Right cardiac atrium (tissue), 5 donors: ENCODE data around the gene FAM13C. TPM values are rescaled to one million over a fixed set of nuclear protein-coding genes. Genes with fewer than 3 reads are reported as not detected.

Experiments used
- ATAC-seq, 2 donors: fragments of 200-7000 bp; cut with Tn5 transposase; one replicate each; pipeline versions ENCODE4 v1.8.0 to v1.9.1; 2020; ENCODE audit warnings: moderate library complexity in 2 of 2, mild to moderate bottlenecking in 1 of 2
- DNase-seq, 3 donors: peaks; one replicate each; pipeline ENCODE4 v3.0.0-alpha.2; 2020
- H3K27ac ChIP-seq: one replicate; pipeline ENCODE4 v1.5.1; 2013; ENCODE audit warnings: mild to moderate bottlenecking, low read length, control low read depth, moderate library complexity
- H3K27me3 ChIP-seq: one replicate; pipeline ENCODE4 v1.6.1; 2013; ENCODE audit not compliant: control insufficient read depth, insufficient read depth
- H3K4me1 ChIP-seq: one replicate; pipeline ENCODE4 v1.6.1; 2013; ENCODE audit warnings: low read length; ENCODE audit not compliant: control insufficient read depth, insufficient read depth
- H3K4me3 ChIP-seq: one replicate; pipeline ENCODE4 v1.5.1; 2013; ENCODE audit warnings: low read length, control low read depth
- H3K9me3 ChIP-seq: one replicate; pipeline ENCODE4 v1.6.1; 2013; ENCODE audit warnings: low read length; ENCODE audit not compliant: control insufficient read depth
- WGBS: extraction: QIAGEN DNeasy Blood & Tissue Kit; methylation state at CpG from one replicate; pipeline ENCODE4 v1.1.7; 2013; 5-methylcytosine and 5-hydroxymethylcytosine counted together
- intact Hi-C, 4 donors: fragments of 100-400 bp; cut with DNase I; formaldehyde crosslinking; loops; one replicate each; pipeline versions ENCODE4 v1.11.0 to v1.14.0; 2022 to 2023
- polyA plus RNA-seq: library from polyadenylated mRNA; stranded (reverse); fragments of 200-250 nt; gene quantifications from one replicate; pipeline ENCODE4 v1.2.3, GENCODE V29; 2013
- total RNA-seq, 4 donors: library from RNA; stranded (reverse); fragmentation: NEBNext Ultra II Directional; extraction: Animal tissue kit (Norgen Biotek cat#: 25700); gene quantifications; one replicate each; pipeline ENCODE4 v1.2.1, GENCODE V29; 2021
- donor health status: healthy with polysubstance abuse.
- donor health status: DM: no; HTN: yes; CAD: no.
- donor health status: DM: no; HTN: no; CAD: no.
- donor health status: DM: no; HTN: yes; CAD: no; lungs with severe emphysema.
- donor health status: DM: yes; HTN: yes; CAD: no.

The FAM13C gene
- total and polyA plus RNA-seq, 5 donors = 3.2 to 6.8 (median 5.3) TPM

DNA sequence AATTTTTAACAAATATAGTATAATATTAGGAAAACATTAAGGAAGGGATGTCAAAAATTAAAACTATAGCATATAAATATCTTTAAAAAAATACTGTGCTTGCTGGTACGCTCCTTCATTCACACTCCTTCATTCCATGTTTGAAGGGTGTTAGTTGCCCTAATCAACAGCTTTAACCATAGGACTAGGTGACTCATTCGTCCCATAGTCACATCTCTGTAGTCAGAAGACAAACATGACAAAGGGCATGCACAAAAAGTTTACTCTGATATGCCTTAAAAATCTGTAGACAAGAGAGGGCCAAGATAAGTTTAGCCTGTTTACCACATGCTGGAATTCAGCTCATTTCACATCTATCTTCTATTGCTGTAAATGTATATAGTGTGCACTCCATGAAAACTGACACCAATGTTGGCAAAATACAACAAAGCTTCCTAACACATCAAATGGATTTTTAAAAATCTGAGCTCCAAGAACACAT is 646 bp downstream of the FAM13C start:
- Histone ChIP-seq H3K27me3 (no peaks in the 10 kb centered on the region), H3K27ac (peak overlapping the region; percentile 74), H3K9me3 (no peaks in the 10 kb centered on the region), H3K4me3 (peak overlapping the region; percentile 49), H3K4me1 (peaks cover 3% of the 10 kb centered on the region)
- 44% methylated on average over 2 of the region's 2 CpGs for WGBS
- no peak for DNase-seq
- no peak for ATAC-seq
- intact Hi-C loops = no loop called here

DNA sequence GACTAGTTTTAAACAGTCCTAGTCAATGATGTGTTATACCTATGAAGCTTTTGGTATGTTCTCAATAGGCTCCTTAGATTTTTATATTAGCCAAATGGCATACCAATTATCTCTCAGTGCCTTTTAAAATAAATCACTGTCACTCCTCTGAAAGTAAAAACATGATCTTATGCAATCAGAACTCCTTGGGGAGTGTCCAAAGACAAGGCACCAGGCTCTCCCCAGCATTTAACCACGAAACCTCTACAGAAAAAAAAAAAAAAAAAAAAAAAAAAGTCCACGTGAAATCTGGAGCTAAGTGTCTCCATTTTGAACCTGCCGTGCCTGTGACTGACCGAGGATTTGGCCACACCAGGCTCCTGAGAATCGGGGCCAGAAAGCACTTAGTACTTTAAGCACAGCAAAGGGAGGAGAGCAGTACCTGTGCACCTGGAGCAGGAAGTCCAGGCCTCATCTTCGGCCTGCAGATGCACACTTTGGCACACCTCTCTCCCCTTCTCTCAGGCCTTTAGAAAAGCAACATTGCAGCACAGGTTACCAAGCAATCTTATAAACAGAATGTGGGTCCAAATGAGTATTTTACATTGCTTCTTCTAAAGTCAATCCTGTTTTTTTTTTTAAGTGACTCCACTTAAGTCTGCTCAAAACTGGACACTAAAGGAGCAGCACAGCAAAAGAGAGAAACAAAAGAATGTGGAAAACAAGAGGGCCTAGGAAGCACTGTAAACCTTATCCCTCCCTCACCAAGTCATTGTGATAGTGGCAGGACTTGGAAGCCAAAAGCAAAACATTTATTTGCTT is 1.5 kb downstream of the FAM13C start:
- Histone ChIP-seq H3K27me3 (no peaks in the 10 kb centered on the region), H3K4me1 (peaks cover 3% of the 10 kb centered on the region), H3K4me3 (peak overlapping the region; percentile 2), H3K27ac (peak overlapping the region; percentile 20), H3K9me3 (no peaks in the 10 kb centered on the region)
- 52% methylated on average over 6 of the region's 6 CpGs for WGBS
- intact Hi-C loops = no loop called here
- DNase-seq (no peak), ATAC-seq (no peak)

DNA sequence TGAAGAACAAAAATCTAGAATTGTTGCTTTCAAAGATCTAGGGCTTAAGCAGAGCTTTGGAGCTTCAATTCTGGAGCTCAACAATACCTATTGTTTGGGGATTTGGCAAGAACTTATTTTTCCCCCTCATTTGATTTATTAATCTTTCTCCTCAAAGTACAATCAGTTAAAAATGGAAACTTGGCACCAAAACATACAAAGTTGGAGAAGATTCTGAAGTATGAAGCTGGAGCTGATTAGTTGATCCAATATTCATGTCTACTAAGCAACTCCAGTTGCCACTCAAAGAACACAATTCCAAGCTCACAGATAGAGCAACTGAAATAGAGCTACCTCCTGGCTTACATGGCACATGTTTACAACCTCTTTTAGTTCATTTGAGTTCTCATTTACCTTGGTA is 3.8 kb downstream of the FAM13C start:
- intact Hi-C loops = loop anchor here in 1 of 4 donors (10.0 kb wide), 1 partner anchor 114 kb away; no protein-coding TSS in a partner anchor
- H3K4me1 ChIP-seq = peaks cover 3% of the 10 kb centered on the region

DNA sequence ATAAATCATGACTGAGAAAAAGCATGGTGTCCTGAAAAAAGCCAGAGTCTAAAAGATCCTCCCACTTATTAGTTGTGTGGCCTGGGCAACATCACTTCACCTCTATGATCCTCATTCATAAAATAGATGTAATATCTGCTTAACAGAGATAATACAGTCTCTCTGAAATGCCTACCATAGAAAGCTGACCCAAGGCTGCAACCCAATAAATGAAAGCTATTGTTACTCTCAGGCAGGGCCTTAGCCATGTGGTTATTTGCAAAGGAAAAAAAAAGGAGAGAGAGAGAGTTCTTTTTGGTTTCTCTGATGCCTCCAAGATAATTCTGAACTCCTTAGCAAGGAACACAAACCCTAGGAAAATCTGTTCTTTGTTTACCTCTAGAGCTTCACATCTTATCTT is 7.9 kb downstream of the FAM13C start:
- Histone ChIP-seq H3K4me3 (no peak overlapping the region), H3K27ac (no peak overlapping the region), H3K27me3 (no peaks in the 10 kb centered on the region), H3K4me1 (peaks cover 3% of the 10 kb centered on the region), H3K9me3 (no peaks in the 10 kb centered on the region)
- DNase-seq = no peak
- ATAC-seq = no peak
- intact Hi-C loops = loop anchor here in 1 of 4 donors (10.0 kb wide), 1 partner anchor 110 kb away; no protein-coding TSS in a partner anchor

More for the DNA sequence above, 3.8 kb downstream of the FAM13C start:
- H3K4me3 ChIP-seq = no peak overlapping the region
- no peaks in the 10 kb centered on the region for H3K9me3 ChIP-seq
- ATAC-seq (no peak), DNase-seq (no peak)
- no peaks in the 10 kb centered on the region for H3K27me3 ChIP-seq
- H3K27ac ChIP-seq = no peak overlapping the region

DNA sequence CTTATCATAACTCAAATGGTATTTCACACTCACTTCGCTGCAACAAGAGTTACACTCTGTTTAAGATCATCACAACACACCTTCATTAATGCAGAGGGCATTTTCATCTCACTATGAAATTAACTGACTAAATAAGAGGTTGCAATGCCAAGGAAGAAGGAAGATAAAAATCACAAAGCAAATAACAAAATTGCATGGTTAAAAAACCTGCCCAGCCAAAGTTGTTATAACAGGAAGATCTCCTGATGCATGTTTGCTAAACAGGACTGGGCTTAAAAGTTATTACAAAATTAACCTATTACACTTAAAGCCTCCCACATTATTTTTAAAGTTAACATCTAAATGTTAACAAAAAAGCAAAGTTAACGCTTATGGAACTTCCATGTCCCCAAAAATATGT is 11.8 kb downstream of the FAM13C start:
- no peak for DNase-seq
- no peak overlapping the region for H3K27ac ChIP-seq

DNA sequence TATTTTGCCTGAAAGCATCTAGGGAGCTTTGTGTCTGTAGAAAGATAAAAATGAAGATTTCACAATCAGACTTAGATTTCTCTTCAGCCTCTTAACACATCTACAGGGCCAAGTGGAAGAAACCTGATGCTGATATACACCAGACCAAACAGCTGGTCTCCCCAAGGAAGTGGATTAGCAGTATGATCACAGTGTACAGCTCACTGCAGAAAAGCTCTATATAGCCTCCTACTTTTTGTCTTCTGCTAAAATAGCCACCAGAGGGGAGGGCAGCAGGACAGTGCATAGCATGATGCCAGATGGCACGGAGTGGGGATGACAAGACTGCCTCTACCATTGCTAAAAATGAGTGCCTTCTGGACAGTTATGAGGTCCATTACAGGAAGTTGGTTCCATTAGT is 16.0 kb downstream of the FAM13C start:
- no peaks in the 10 kb centered on the region for H3K27me3 ChIP-seq
- no peaks in the 10 kb centered on the region for H3K4me1 ChIP-seq
- intact Hi-C loops = no loop called here
- 79% methylated on average over 1 of the region's 1 CpG for WGBS
- ATAC-seq (peak in 1 of 2 donors; percentile 24), DNase-seq (no peak)
- no peak overlapping the region for H3K4me3 ChIP-seq
- H3K9me3 ChIP-seq = no peaks in the 10 kb centered on the region
- no peak overlapping the region for H3K27ac ChIP-seq

More for the DNA sequence above, 11.8 kb downstream of the FAM13C start:
- no peaks in the 10 kb centered on the region for H3K4me1 ChIP-seq
- H3K27me3 ChIP-seq = no peaks in the 10 kb centered on the region
- 80% methylated on average over 2 of the region's 2 CpGs for WGBS
- intact Hi-C loops = loop anchor here in 1 of 4 donors (10.0 kb wide), 1 partner anchor 106 kb away; no protein-coding TSS in a partner anchor
- ATAC-seq = no peak
- H3K4me3 ChIP-seq = no peak overlapping the region
- no peaks in the 10 kb centered on the region for H3K9me3 ChIP-seq

DNA sequence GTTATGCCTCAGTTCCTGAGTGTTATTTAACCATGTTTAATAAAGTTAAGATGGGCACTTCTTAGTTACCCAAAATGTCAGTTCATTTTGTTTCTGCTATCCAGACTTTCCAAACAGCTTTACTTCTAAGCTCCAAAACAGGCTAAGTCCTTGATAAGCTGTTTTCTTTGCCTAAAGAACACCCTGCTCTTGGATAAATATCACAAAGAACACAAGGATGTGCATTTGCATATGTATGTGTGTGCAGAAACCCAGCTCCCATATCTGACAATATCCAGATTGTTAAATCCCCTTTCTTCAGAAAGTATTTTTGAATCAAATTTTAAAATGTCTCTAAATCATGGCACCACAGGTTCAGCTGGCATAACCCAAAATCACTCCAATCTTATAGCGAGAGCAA is 19.6 kb downstream of the FAM13C start:
- intact Hi-C loops = no loop called here
- WGBS = 99% methylated on average over 1 of the region's 1 CpG
- Histone ChIP-seq H3K27ac (no peak overlapping the region), H3K4me1 (no peaks in the 10 kb centered on the region), H3K9me3 (no peaks in the 10 kb centered on the region), H3K4me3 (no peak overlapping the region), H3K27me3 (no peaks in the 10 kb centered on the region)
- ATAC-seq = no peak
- no peak for DNase-seq

DNA sequence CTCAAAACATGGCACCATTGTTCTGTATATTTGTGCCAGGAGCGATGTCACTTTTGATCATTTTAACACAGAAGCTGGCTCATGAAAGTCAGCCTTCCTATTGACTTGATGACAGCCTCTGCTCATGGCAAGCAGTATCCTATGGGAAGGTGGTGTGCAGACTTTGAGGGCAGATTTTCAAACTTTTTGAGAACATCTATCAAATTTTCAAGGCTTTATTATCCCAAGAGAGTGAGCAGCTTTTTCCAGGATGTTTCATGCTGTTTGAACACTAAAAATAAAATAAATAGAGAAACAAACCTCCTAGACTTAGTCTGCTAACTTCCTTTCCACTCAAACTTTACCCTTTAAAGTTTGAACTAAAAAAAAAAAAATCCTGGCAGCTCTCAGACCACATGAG is 20.3 kb downstream of the FAM13C start:
- intact Hi-C loops = no loop called here
- H3K27me3 ChIP-seq = no peaks in the 10 kb centered on the region
- no peak overlapping the region for H3K4me3 ChIP-seq
- H3K4me1 ChIP-seq = peaks cover 4% of the 10 kb centered on the region
- H3K27ac ChIP-seq = no peak overlapping the region
- peak in 1 of 2 donors; percentile 45 for ATAC-seq
- no peak for DNase-seq
- WGBS = 90% methylated on average over 1 of the region's 1 CpG
- H3K9me3 ChIP-seq = no peaks in the 10 kb centered on the region

DNA sequence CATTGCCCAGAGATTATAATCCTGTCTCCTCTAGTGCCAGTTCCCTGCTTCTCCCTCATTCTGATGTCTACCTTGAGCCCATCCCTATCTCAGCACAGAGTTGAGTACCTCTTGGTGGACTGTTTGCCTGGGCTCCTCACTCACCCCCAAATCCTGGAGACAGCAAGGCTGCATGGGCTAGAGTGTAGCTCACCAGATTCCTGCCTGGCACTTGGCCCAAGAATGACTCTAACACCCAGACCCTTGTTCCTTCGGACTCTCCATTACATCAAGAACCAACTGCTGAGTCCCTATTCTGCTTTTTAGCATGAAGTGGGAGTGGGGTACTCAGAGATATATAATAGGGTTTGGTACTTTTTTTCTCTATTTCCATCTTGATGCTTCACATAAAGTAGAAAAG is 22.1 kb downstream of the FAM13C start:
- H3K4me1 ChIP-seq = peaks cover 7% of the 10 kb centered on the region
- H3K27me3 ChIP-seq = no peaks in the 10 kb centered on the region
- intact Hi-C loops = no loop called here
- no peak overlapping the region for H3K4me3 ChIP-seq
- H3K27ac ChIP-seq = no peak overlapping the region
- no peaks in the 10 kb centered on the region for H3K9me3 ChIP-seq
- WGBS = 54% methylated on average over 1 of the region's 1 CpG
- DNase-seq (peak in 2 of 3 donors; percentile 22 to 61), ATAC-seq (peak; percentile 14 to 20)

DNA sequence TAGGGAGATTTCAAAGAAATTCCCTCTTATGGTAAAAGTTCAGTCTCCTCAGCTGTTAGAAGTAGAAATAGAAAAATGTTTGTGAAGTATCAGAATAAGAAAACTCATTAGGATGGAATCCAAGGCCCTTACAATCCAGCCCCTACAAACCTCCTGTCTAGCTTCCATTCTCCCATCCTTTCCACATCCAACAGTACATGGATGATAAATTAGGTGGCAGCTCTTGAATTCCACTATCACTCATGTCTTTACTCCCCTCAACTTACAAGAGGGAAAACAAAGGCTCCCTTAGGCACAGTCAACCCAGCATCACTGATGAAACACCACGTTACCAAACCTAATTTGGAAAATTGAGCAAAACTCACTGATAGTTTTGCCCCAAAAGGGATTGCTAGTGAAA is 23.0 kb downstream of the FAM13C start:
- Histone ChIP-seq H3K27ac (no peak overlapping the region), H3K27me3 (no peaks in the 10 kb centered on the region), H3K4me1 (peaks cover 7% of the 10 kb centered on the region), H3K4me3 (no peak overlapping the region), H3K9me3 (no peaks in the 10 kb centered on the region)
- no peak for DNase-seq
- 70% methylated on average over 1 of the region's 1 CpG for WGBS
- ATAC-seq = no peak
- intact Hi-C loops = no loop called here

DNA sequence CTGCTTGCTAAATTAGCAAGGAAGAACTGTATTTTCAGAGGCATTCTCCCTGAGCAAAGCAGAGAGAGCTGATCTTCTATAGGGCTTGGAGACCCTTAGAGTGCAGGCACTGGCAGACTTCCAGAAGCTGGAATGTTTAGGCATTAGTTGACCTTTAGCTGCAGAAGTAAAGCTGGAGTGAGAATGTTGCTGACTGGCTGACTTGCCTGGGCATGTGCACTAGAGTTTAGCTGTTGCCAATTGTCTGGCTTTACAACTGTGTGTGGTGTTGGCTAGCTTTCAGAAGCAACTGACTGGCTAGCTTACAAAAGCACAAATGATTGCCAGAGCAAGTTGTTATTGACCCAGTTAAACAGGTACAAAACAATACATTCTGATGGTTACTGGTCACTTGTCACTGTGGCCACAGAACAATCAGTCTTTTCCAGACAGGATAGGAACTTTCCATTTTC is 25.1 kb downstream of the FAM13C start:
- peak in 1 of 3 donors; percentile 59 for DNase-seq
- intact Hi-C loops = no loop called here

More for the DNA sequence above, 25.1 kb downstream of the FAM13C start:
- Histone ChIP-seq H3K27me3 (no peaks in the 10 kb centered on the region), H3K4me3 (no peak overlapping the region), H3K27ac (no peak overlapping the region), H3K4me1 (peaks cover 7% of the 10 kb centered on the region), H3K9me3 (no peaks in the 10 kb centered on the region)
- peak; percentile 73 to 86 for ATAC-seq
